Naive thymus-derived CD4-positive, alpha-beta T cell (primary cell): Measurements from ENCODE around the gene SEC24D. TPM values are rescaled to one million over a fixed set of nuclear protein-coding genes. Genes with fewer than 3 reads are reported as not detected.

ENCODE experiments used
- ATAC-seq: fragments of 150-1000 bp; cut with Tn5 transposase; 2 replicates; pipeline ENCODE4 v1.10.0; 2021; ENCODE audit warnings: mild to moderate bottlenecking, moderate library complexity
- CTCF ChIA-PET: fragments of 350-600 bp; sonication (Branson Sonifier 250); formaldehyde crosslinking; loops from one replicate; lab custom pipeline; 2021; ENCODE audit warnings: antibody characterized with exemption; lab: Charles Lee
- POLR2A ChIA-PET: fragments of 350-600 bp; sonication (Branson Sonifier 250); formaldehyde crosslinking; loops from one replicate; lab custom pipeline; 2021; ENCODE audit warnings: antibody characterized with exemption, inconsistent platforms; lab: Charles Lee
- DNase-seq, 9 donors: peaks; one replicate each; pipeline versions ENCODE4 v3.0.0 to v3.0.0-alpha.2; 2020 to 2022; ENCODE audit warnings: mixed read lengths in 1 of 9
- H3K27ac ChIP-seq: one replicate; pipeline ENCODE4 v1.7.0; 2013; ENCODE audit warnings: mild to moderate bottlenecking, low read depth, low read length, moderate library complexity
- H3K27me3 ChIP-seq, 2 donors: one replicate each; pipeline ENCODE4 v1.7.0; 2013; ENCODE audit warnings: low read length in 2 of 2, mild to moderate bottlenecking in 2 of 2, moderate library complexity in 2 of 2; ENCODE audit not compliant: control insufficient read depth in 2 of 2, insufficient read depth in 2 of 2
- H3K36me3 ChIP-seq, 3 experiments: 1 replicate in 2 of 3; 2 replicates in 1 of 3; pipeline ENCODE4 v1.7.0; 2013; ENCODE audit warnings: low read length in 3 of 3, mild to moderate bottlenecking in 3 of 3, moderate library complexity in 1 of 3; ENCODE audit not compliant: insufficient read depth in 3 of 3, control insufficient read depth in 2 of 3
- H3K4me1 ChIP-seq, 2 donors: one replicate each; pipeline ENCODE4 v1.7.0; 2013; ENCODE audit warnings: low read length in 2 of 2, mild to moderate bottlenecking in 2 of 2, moderate library complexity in 1 of 2; ENCODE audit not compliant: control insufficient read depth in 2 of 2, insufficient read depth in 2 of 2
- H3K4me3 ChIP-seq: 2 replicates; pipeline ENCODE4 v1.7.0; 2013; ENCODE audit warnings: mild to moderate bottlenecking, low read length
- H3K9me3 ChIP-seq, 3 experiments: 1 replicate in 2 of 3; 2 replicates in 1 of 3; pipeline ENCODE4 v1.7.0; 2013; ENCODE audit warnings: low read length in 3 of 3; ENCODE audit not compliant: control insufficient read depth in 2 of 3
- H3K27ac Mint-ChIP-seq, 9 donors: one replicate each; pipeline ENCODE4 v1.8.0; 2020 to 2022; ENCODE audit warnings: mixed read lengths in 9 of 9, mild to moderate bottlenecking in 8 of 9, moderate library complexity in 5 of 9, inconsistent platforms in 2 of 9
- H3K27me3 Mint-ChIP-seq, 5 donors: one replicate each; pipeline ENCODE4 v1.8.0; 2021 to 2022; ENCODE audit warnings: mixed read lengths in 5 of 5, mild to moderate bottlenecking in 1 of 5
- H3K36me3 Mint-ChIP-seq, 5 donors: one replicate each; pipeline ENCODE4 v1.8.0; 2020 to 2022; ENCODE audit warnings: mixed read lengths in 5 of 5, mild to moderate bottlenecking in 3 of 5, inconsistent platforms in 1 of 5
- H3K4me1 Mint-ChIP-seq, 7 donors: one replicate each; pipeline ENCODE4 v1.8.0; 2020 to 2022; ENCODE audit warnings: mixed read lengths in 7 of 7, mild to moderate bottlenecking in 3 of 7, inconsistent platforms in 1 of 7
- H3K4me3 Mint-ChIP-seq, 10 donors: one replicate each; pipeline ENCODE4 v1.8.0; 2020 to 2022; ENCODE audit warnings: mild to moderate bottlenecking in 10 of 10, mixed read lengths in 10 of 10, moderate library complexity in 6 of 10, inconsistent platforms in 2 of 10
- H3K9me3 Mint-ChIP-seq, 11 donors: one replicate each; pipeline ENCODE4 v1.8.0; 2020 to 2022; ENCODE audit warnings: mixed read lengths in 11 of 11, mild to moderate bottlenecking in 4 of 11, inconsistent platforms in 1 of 11, moderate library complexity in 1 of 11
- intact Hi-C, 2 donors: fragments of 100-400 bp; cut with micrococcal nuclease; formaldehyde crosslinking; loops; one replicate each; pipeline ENCODE4 v1.15.1; 2023
- polyA plus RNA-seq, 2 donors: library from polyadenylated mRNA; unstranded; fragments of 300-500 nt; fragmentation: Illumina TruSeq; gene quantifications; one replicate each; pipeline ENCODE4 v1.2.3, GENCODE V29; 2021
- total RNA-seq, 6 experiments: library from RNA in 5 of 6; stranded (reverse) in 5 of 6; gene quantifications; 1 replicate in 5 of 6; 2 replicates in 1 of 6; pipeline ENCODE4 v1.2.3 and lab custom pipeline; 2021 to 2026

Gene SEC24D
- total and polyA plus RNA-seq, 7 experiments from 2014 or later, result 11.5 to 59.2 (median 16.4) TPM

DNA sequence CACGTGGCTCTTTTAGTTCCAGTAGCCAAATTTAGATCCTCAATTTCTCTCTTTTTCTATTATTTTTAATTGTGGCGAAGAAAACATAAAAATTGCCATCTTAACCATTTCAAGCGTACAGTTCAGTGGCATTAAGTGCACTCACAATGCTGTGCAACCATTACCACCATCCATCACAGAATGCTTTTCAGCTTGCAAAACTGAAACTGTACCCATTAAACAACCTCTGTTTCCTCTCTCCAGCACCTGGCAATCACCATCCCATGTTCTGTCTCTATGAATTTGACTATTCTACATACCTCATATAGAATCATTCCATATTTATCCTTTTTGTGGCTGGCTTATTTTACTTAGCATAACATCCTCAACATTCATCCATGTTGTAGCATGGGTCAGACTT, 75.8 kb downstream of the SEC24D start:
- ATAC-seq (no peak), DNase-seq (no peak)
- Mint-ChIP-seq H3K36me3 (peaks cover 16 to 42% (median 32%) of the 10 kb centered on the region in 5 donors), H3K4me1 (peaks cover 0 to 3% (median 0%) of the 10 kb centered on the region in 7 donors), H3K27ac (no peak overlapping the region), H3K4me3 (no peak overlapping the region), H3K27me3 (no peaks in the 10 kb centered on the region), H3K9me3 (no peaks in the 10 kb centered on the region)
- Histone ChIP-seq H3K36me3 (peaks cover 0 to 20% (median 6%) of the 10 kb centered on the region in 3 experiments), H3K4me1 (no peaks in the 10 kb centered on the region), H3K4me3 (no peak overlapping the region), H3K27me3 (no peaks in the 10 kb centered on the region), H3K27ac (no peak overlapping the region), H3K9me3 (no peaks in the 10 kb centered on the region)
- POLR2A ChIA-PET, result no interaction called here
- intact Hi-C loops, result no loop called here
- CTCF ChIA-PET, result no interaction called here

DNA sequence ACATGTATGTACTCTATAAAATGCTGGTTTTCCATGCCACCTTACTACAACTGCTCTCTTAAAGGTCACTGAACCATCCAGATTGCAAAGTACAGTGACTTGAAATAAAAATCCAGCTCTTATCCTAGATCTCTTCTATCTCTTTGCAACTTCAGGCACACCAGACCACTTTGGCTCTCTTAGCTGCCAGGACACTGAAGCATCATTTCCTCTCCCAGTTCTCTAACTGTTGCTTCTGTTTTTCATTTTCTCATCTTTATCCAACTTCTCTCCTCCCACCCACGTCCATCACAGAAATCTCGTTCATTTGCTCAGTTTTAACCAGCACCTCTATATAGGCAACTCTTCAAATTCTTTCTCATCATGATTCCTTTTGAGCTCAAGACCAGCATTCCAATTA, 76.4 kb downstream of the SEC24D start:
- intact Hi-C loops, result no loop called here

DNA sequence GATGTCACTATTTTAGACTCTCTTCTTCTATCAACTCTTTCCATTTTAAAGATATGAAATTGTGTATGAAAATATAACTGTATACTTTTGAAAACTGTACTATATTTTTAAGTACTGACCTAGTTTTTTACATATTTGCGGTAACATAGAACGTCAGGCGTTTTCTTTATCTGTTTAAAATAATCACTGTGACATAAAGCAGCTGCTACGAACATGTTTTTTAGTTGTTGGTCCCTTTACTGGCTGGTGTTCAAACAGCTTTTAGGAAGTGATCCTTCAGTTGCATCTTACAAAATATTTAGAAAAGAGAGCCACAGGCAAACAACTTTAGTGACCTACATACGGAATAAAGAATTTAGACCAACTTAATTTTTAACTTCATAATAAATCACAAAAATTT, 77.6 kb downstream of the SEC24D start:
- DNase-seq, result no peak

More for the DNA sequence above, 76.4 kb downstream of the SEC24D start:
- no peaks in the 10 kb centered on the region for H3K9me3 ChIP-seq
- peaks cover 0 to 3% (median 0%) of the 10 kb centered on the region in 7 donors for H3K4me1 Mint-ChIP-seq
- no peaks in the 10 kb centered on the region for H3K4me1 ChIP-seq
- no peak overlapping the region for H3K27ac Mint-ChIP-seq
- peaks cover 0 to 16% (median 4%) of the 10 kb centered on the region in 3 experiments for H3K36me3 ChIP-seq
- ChIA-PET POLR2A (no interaction called here), CTCF (no interaction called here)
- no peaks in the 10 kb centered on the region for H3K27me3 ChIP-seq
- no peaks in the 10 kb centered on the region for H3K9me3 Mint-ChIP-seq
- ATAC-seq (no peak), DNase-seq (no peak)
- H3K36me3 Mint-ChIP-seq, result peaks cover 16 to 43% (median 32%) of the 10 kb centered on the region in 5 donors
- H3K27ac ChIP-seq, result no peak overlapping the region
- no peak overlapping the region for H3K4me3 ChIP-seq
- H3K4me3 Mint-ChIP-seq, result no peak overlapping the region
- H3K27me3 Mint-ChIP-seq, result no peaks in the 10 kb centered on the region

DNA sequence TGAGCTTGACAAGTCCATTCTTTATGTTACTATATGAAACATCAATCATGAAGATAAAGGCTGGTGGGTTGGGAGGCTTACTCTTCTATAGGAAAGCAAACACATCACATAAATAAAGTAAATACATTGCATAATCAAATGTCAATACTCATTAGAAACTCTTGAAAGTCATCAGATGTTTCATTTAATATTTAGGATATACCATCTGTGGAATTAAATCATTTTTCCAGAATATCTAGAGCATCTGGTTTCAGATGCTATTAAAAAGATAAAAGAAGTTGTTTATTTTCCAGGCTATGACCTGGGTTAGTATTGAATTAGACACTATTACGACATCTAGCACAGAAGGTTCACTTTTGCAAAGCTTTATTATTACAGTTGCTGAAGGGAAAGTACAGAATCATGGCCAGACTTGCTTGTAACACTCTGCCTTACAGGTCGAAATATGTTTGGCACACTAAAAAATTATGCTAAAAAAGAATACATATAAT, 78.1 kb downstream of the SEC24D start:
- Mint-ChIP-seq H3K4me3 (no peak overlapping the region), H3K27ac (no peak overlapping the region), H3K9me3 (no peaks in the 10 kb centered on the region), H3K36me3 (peaks cover 7 to 34% (median 23%) of the 10 kb centered on the region in 5 donors), H3K4me1 (peaks cover 0 to 3% (median 0%) of the 10 kb centered on the region in 7 donors), H3K27me3 (no peaks in the 10 kb centered on the region)
- Histone ChIP-seq H3K4me1 (no peaks in the 10 kb centered on the region), H3K4me3 (no peak overlapping the region), H3K36me3 (peaks cover 0 to 13% (median 0%) of the 10 kb centered on the region in 3 experiments), H3K9me3 (no peaks in the 10 kb centered on the region), H3K27me3 (no peaks in the 10 kb centered on the region), H3K27ac (no peak overlapping the region)
- no peak for DNase-seq
- POLR2A ChIA-PET, result no interaction called here
- CTCF ChIA-PET, result no interaction called here
- no peak for ATAC-seq
- intact Hi-C loops, result no loop called here

More for the DNA sequence above, 77.6 kb downstream of the SEC24D start:
- H3K4me1 ChIP-seq, result no peaks in the 10 kb centered on the region
- Mint-ChIP-seq H3K27me3 (no peaks in the 10 kb centered on the region), H3K27ac (no peak overlapping the region), H3K9me3 (no peaks in the 10 kb centered on the region), H3K36me3 (peaks cover 9 to 34% (median 21%) of the 10 kb centered on the region in 5 donors), H3K4me1 (peaks cover 0 to 3% (median 0%) of the 10 kb centered on the region in 7 donors), H3K4me3 (no peak overlapping the region)
- CTCF ChIA-PET, result no interaction called here
- no peak overlapping the region for H3K4me3 ChIP-seq
- no peaks in the 10 kb centered on the region for H3K9me3 ChIP-seq
- peaks cover 0 to 13% (median 0%) of the 10 kb centered on the region in 3 experiments for H3K36me3 ChIP-seq
- intact Hi-C loops, result no loop called here
- POLR2A ChIA-PET, result no interaction called here
- no peaks in the 10 kb centered on the region for H3K27me3 ChIP-seq
- no peak for ATAC-seq
- H3K27ac ChIP-seq, result no peak overlapping the region

DNA sequence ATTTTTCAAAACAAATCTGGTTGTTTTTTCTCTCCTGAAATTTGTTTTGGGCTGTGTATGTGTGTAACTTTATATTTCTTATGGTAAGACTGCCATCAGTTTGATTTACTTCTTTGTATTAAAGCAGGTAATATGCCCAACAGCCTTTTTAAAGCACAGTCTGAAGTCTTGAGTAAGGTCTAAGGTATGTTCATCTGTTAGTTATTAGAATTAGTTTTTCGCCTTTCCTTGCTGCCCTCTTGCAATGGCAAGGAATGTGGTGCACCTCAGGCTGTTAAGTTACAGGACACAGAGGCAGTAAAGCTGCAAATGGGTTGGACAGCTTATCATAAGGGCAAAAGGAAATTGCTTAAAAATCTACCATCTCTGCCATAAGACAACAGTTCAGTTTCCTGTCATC, 79.0 kb downstream of the SEC24D start:
- Histone ChIP-seq H3K36me3 (peaks cover 0 to 15% (median 7%) of the 10 kb centered on the region in 3 experiments), H3K4me3 (no peak overlapping the region), H3K27ac (no peak overlapping the region), H3K9me3 (no peaks in the 10 kb centered on the region), H3K27me3 (no peaks in the 10 kb centered on the region), H3K4me1 (no peaks in the 10 kb centered on the region)
- ChIA-PET CTCF (no interaction called here), POLR2A (interaction anchor here (0.7 kb wide), 1 partner anchor 18 kb away, joined by 3 read pairs; no protein-coding TSS in a partner anchor)
- Mint-ChIP-seq H3K27ac (no peak overlapping the region), H3K4me1 (peaks cover 0 to 3% (median 0%) of the 10 kb centered on the region in 7 donors), H3K27me3 (no peaks in the 10 kb centered on the region), H3K9me3 (no peaks in the 10 kb centered on the region), H3K4me3 (no peak overlapping the region), H3K36me3 (peaks cover 7 to 34% (median 27%) of the 10 kb centered on the region in 5 donors)
- intact Hi-C loops, result no loop called here
- DNase-seq, result no peak
- ATAC-seq, result no peak

DNA sequence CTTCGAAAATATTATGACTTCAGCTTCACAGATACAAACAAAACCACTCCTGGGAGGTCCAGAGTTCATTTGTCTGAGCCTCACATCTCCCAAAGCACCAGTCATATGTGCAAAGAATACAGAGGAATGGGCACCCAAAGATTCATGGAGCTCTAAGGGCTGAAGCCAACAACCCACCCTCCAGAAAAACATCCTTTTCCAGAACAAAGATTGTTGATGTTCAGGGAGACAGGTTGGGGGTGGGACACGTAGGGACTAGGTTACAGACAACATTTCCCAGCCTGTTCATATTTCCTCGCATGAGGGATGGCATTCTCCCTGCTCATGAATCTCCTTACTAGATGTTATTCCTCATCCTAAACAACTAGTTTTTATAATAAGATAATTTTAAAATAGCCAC, 79.5 kb downstream of the SEC24D start:
- DNase-seq (no peak), ATAC-seq (no peak)
- Histone ChIP-seq H3K27ac (no peak overlapping the region), H3K27me3 (no peaks in the 10 kb centered on the region), H3K36me3 (peaks cover 0 to 17% (median 13%) of the 10 kb centered on the region in 3 experiments), H3K4me3 (no peak overlapping the region), H3K4me1 (no peaks in the 10 kb centered on the region), H3K9me3 (no peaks in the 10 kb centered on the region)
- ChIA-PET POLR2A (interaction anchor here (0.7 kb wide), 1 partner anchor 17 kb away, joined by 3 read pairs; no protein-coding TSS in a partner anchor), CTCF (no interaction called here)
- peaks cover 0 to 3% (median 0%) of the 10 kb centered on the region in 7 donors for H3K4me1 Mint-ChIP-seq
- intact Hi-C loops, result no loop called here
- H3K27me3 Mint-ChIP-seq, result no peaks in the 10 kb centered on the region
- H3K4me3 Mint-ChIP-seq, result no peak overlapping the region
- H3K36me3 Mint-ChIP-seq, result peaks cover 11 to 35% (median 32%) of the 10 kb centered on the region in 5 donors
- no peak overlapping the region for H3K27ac Mint-ChIP-seq
- no peaks in the 10 kb centered on the region for H3K9me3 Mint-ChIP-seq
